GM18526 (cell line): ENCODE measurements around the gene EIF3L.

Experiments
- POLR2A ChIP-seq: IDR thresholded peaks from 3 replicates; pipeline ENCODE4 v1.6.1; 2011; ENCODE audit not compliant: insufficient read length; ENCODE audit errors: extremely low read depth

Gene EIF3L

GRCh38 chr22:37904572-37905533, 55.6 kb downstream of the EIF3L start:
- TF ChIP-seq POLR2A: no peak

GRCh38 chr22:37905534-37906363, 56.5 kb downstream of the EIF3L start, which contains the start of gene MICALL1:
Gene MICALL1, plus strand, starts transcription at chr22:37906297. Its CDS starts 126 bp downstream, at chr22:37906423.
- TF ChIP-seq POLR2A: peak; percentile 17

- TF ChIP-seq POLR2A: no peak
Measured at GRCh38 chr22:37906364-37907008, 57.3 kb downstream of the EIF3L start.

GRCh38 chr22:37907036-37907954, 58.1 kb downstream of the EIF3L start:
- TF ChIP-seq POLR2A: no peak

- no peak for TF ChIP-seq POLR2A
Measured at GRCh38 chr22:37909766-37910165, 60.5 kb downstream of the EIF3L start.

GRCh38 chr22:37910890-37911672, 61.9 kb downstream of the EIF3L start:
- TF ChIP-seq POLR2A: no peak

GRCh38 chr22:37911697-37912096, 62.5 kb downstream of the EIF3L start:
- no peak for TF ChIP-seq POLR2A

GRCh38 chr22:37912171-37912570, 63.0 kb downstream of the EIF3L start:
- TF ChIP-seq POLR2A: no peak

GRCh38 chr22:37913233-37913721, 64.1 kb downstream of the EIF3L start:
- no peak for TF ChIP-seq POLR2A

GRCh38 chr22:37916311-37916710, 67.1 kb downstream of the EIF3L start:
- no peak for TF ChIP-seq POLR2A

GRCh38 chr22:37917874-37918548, 68.8 kb downstream of the EIF3L start:
- TF ChIP-seq POLR2A: no peak

GRCh38 chr22:37918580-37919270, 69.5 kb downstream of the EIF3L start:
- TF ChIP-seq POLR2A: no peak
